Sigmoid colon (tissue), 7 donors: Measurements from ENCODE around the gene ASXL3. TPM values are rescaled to one million over a fixed set of nuclear protein-coding genes. Genes with fewer than 3 reads are reported as not detected.

Experiments
- DNase-seq: peaks from one replicate; pipeline ENCODE4 v3.0.0-alpha.2; 2019
- H3K27ac ChIP-seq, 4 donors: fragments of 200-600 bp; sonication (generic); one replicate each; pipeline ENCODE4 v1.5.1; 2016 to 2019; ENCODE audit warnings: mild to moderate bottlenecking in 1 of 4
- H3K27me3 ChIP-seq, 3 donors: fragments of 200-600 bp; sonication (generic); one replicate each; pipeline ENCODE4 v1.5.1; 2019; ENCODE audit warnings: mild to moderate bottlenecking in 1 of 3
- H3K36me3 ChIP-seq, 4 donors: fragments of 200-600 bp; sonication (generic); one replicate each; pipeline ENCODE4 v1.5.1; 2016 to 2019
- H3K4me1 ChIP-seq, 4 donors: fragments of 200-600 bp; sonication (generic); one replicate each; pipeline ENCODE4 v1.5.1; 2017 to 2019
- H3K4me3 ChIP-seq, 4 donors: fragments of 200-600 bp; sonication (generic); one replicate each; pipeline ENCODE4 v1.5.1; 2017 to 2019; ENCODE audit warnings: mild to moderate bottlenecking in 2 of 4, moderate library complexity in 1 of 4
- H3K9me3 ChIP-seq, 4 donors: fragments of 200-600 bp in 3 of 4; sonication (generic) in 3 of 4; one replicate each; pipeline versions ENCODE4 v1.5.1 to v1.6.1; 2013 to 2019
- EP300 ChIP-seq, 4 donors: sonication (generic); formaldehyde crosslinking; IDR thresholded peaks; one replicate each; pipeline ENCODE4 v1.6.1; 2017; ENCODE audit warnings: antibody characterized with exemption in 4 of 4
- POLR2A ChIP-seq, 2 donors: fragments of 450-650 bp; IDR thresholded peaks; one replicate each; pipeline ENCODE4 v1.6.1; 2016; ENCODE audit warnings: antibody characterized with exemption in 2 of 2, mild to moderate bottlenecking in 2 of 2, moderate library complexity in 2 of 2
- POLR2AphosphoS5 ChIP-seq, 4 donors: sonication (generic); formaldehyde crosslinking; IDR thresholded peaks; one replicate each; pipeline ENCODE4 v1.6.1; 2017; ENCODE audit warnings: antibody characterized with exemption in 4 of 4
- WGBS, 2 donors: extraction: QIAGEN DNeasy Blood & Tissue Kit; methylation state at CpG; one replicate each; pipeline ENCODE4 v1.1.7; 2013; 5-methylcytosine and 5-hydroxymethylcytosine counted together
- intact Hi-C: fragments of 100-400 bp; cut with DNase I; formaldehyde crosslinking; loops from one replicate; pipeline ENCODE4 v1.15.1; 2023
- polyA plus RNA-seq, 3 donors: library from polyadenylated mRNA; stranded (reverse); fragments of 200-250 nt; gene quantifications; one replicate each; pipeline ENCODE4 v1.2.3, GENCODE V29; 2013
- total RNA-seq, 4 donors: library from RNA; depleted of rRNA; stranded (reverse); fragments of >200 nt; gene quantifications; one replicate each; pipeline ENCODE4 v1.1.0, GENCODE V29; 2016
- TF ChIP-seq, protein P1 (sequence below), 4 experiments: fragments of 450-650 bp in 3 of 4; fragments of 200-600 bp in 1 of 4; IDR thresholded peaks; one replicate each; pipeline ENCODE4 v1.5.1; 2016 to 2019; ENCODE audit warnings: antibody characterized with exemption in 4 of 4, mild to moderate bottlenecking in 3 of 4, moderate library complexity in 2 of 4
- donor health status: healthy with polysubstance abuse.
- donor health status: Bipolar disorder and iron deficiency.
- donor health status: healthy.

ASXL3 gene
- total and polyA plus RNA-seq, 7 donors, result under 0.01 to 9.1 (median 3.6) TPM

- WGBS, 2 donors, result 82 to 85% methylated on average over 3 of the region's 3 CpGs
These were observed 34.6 kb downstream of the ASXL3 start for GRCh38 chr18:33612632-33613031.

DNA sequence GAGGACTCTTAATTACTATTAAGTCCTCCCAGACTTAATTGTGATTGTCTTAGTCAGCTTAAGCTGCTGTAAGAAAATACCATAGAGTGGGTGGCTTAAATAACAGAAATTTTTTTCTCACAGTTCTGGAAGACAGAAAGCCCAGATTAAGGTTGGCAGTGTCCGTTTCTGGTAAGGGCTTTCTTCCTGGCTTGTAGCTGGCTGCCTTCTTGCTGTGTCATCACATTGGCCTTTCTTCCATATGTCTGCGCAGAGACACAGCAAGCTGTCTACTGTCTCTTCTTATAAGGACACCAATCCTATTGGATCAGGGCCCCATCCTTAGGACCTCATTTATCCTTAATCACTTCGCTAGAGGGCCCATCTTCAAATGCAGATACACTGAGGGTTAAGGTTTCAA, 38.5 kb downstream of the ASXL3 start:
- Histone ChIP-seq H3K9me3 (no peaks in the 10 kb centered on the region), H3K27me3 (no peaks in the 10 kb centered on the region), H3K36me3 (no peaks in the 10 kb centered on the region), H3K4me3 (no peak overlapping the region), H3K27ac (no peak overlapping the region), H3K4me1 (peaks cover 0 to 4% (median 0%) of the 10 kb centered on the region in 4 donors)
- 88% methylated on average over 3 of the region's 3 CpGs for WGBS, 2 donors
- intact Hi-C loops, result no loop called here
- DNase-seq, result no peak
- TF ChIP-seq, protein P1, sequence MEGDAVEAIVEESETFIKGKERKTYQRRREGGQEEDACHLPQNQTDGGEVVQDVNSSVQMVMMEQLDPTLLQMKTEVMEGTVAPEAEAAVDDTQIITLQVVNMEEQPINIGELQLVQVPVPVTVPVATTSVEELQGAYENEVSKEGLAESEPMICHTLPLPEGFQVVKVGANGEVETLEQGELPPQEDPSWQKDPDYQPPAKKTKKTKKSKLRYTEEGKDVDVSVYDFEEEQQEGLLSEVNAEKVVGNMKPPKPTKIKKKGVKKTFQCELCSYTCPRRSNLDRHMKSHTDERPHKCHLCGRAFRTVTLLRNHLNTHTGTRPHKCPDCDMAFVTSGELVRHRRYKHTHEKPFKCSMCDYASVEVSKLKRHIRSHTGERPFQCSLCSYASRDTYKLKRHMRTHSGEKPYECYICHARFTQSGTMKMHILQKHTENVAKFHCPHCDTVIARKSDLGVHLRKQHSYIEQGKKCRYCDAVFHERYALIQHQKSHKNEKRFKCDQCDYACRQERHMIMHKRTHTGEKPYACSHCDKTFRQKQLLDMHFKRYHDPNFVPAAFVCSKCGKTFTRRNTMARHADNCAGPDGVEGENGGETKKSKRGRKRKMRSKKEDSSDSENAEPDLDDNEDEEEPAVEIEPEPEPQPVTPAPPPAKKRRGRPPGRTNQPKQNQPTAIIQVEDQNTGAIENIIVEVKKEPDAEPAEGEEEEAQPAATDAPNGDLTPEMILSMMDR (IDR thresholded peaks at IDR 0.05), result no peak
- TF ChIP-seq EP300 (IDR thresholded peaks at IDR 0.05) (no peak), POLR2A (IDR thresholded peaks at IDR 0.05) (no peak), POLR2AphosphoS5 (IDR thresholded peaks at IDR 0.05) (no peak)

More at GRCh38 chr18:33612632-33613031, 34.6 kb downstream of the ASXL3 start:
- intact Hi-C loops, result no loop called here
- Histone ChIP-seq H3K27me3 (no peaks in the 10 kb centered on the region), H3K36me3 (no peaks in the 10 kb centered on the region), H3K4me1 (peaks cover 0 to 4% (median 0%) of the 10 kb centered on the region in 4 donors), H3K4me3 (no peak overlapping the region), H3K9me3 (no peaks in the 10 kb centered on the region), H3K27ac (no peak overlapping the region)
- no peak for DNase-seq
- TF ChIP-seq EP300 (IDR thresholded peaks at IDR 0.05) (no peak), POLR2AphosphoS5 (IDR thresholded peaks at IDR 0.05) (no peak), POLR2A (IDR thresholded peaks at IDR 0.05) (no peak)
- TF ChIP-seq, protein P1 (IDR thresholded peaks at IDR 0.05), result no peak

DNA sequence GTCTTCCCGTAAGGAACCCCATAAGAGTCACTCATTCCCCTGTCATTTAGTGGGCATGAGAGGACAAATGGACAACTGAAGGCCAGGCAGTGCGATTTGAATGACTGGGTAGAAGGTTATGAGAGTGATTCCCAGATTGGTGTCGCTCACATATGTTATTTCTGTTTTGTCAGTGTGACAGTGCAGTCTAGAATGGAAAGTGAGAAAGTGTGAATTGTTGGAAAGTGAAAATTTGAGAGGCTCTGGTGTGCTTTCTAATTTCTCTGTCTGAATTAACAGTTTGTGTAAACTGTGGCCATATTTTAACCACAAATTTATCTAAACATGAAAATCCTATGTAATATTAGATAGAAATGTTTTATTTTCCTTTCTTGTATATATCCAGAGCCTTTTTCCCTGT, 49.1 kb downstream of the ASXL3 start:
- Histone ChIP-seq H3K9me3 (no peaks in the 10 kb centered on the region), H3K27me3 (no peaks in the 10 kb centered on the region), H3K4me3 (no peak overlapping the region), H3K4me1 (no peaks in the 10 kb centered on the region), H3K27ac (no peak overlapping the region), H3K36me3 (no peaks in the 10 kb centered on the region)
- no peak for DNase-seq
- intact Hi-C loops, result no loop called here
- WGBS, 2 donors, result 90 to 91% methylated on average over 3 of the region's 3 CpGs
- TF ChIP-seq POLR2AphosphoS5 (IDR thresholded peaks at IDR 0.05) (no peak), POLR2A (IDR thresholded peaks at IDR 0.05) (no peak), EP300 (IDR thresholded peaks at IDR 0.05) (no peak)
- TF ChIP-seq, protein P1 (IDR thresholded peaks at IDR 0.05), result no peak

GRCh38 chr18:33630476-33630875, 52.5 kb downstream of the ASXL3 start:
- no peak for DNase-seq
- Histone ChIP-seq H3K36me3 (no peaks in the 10 kb centered on the region), H3K9me3 (no peaks in the 10 kb centered on the region), H3K4me1 (no peaks in the 10 kb centered on the region), H3K4me3 (no peak overlapping the region), H3K27ac (no peak overlapping the region), H3K27me3 (no peaks in the 10 kb centered on the region)
- WGBS, 2 donors, result 85 to 88% methylated on average over 1 of the region's 1 CpG
- intact Hi-C loops, result no loop called here
- TF ChIP-seq, protein P1 (IDR thresholded peaks at IDR 0.05), result no peak
- TF ChIP-seq POLR2A (IDR thresholded peaks at IDR 0.05) (no peak), POLR2AphosphoS5 (IDR thresholded peaks at IDR 0.05) (no peak), EP300 (IDR thresholded peaks at IDR 0.05) (no peak)

DNA sequence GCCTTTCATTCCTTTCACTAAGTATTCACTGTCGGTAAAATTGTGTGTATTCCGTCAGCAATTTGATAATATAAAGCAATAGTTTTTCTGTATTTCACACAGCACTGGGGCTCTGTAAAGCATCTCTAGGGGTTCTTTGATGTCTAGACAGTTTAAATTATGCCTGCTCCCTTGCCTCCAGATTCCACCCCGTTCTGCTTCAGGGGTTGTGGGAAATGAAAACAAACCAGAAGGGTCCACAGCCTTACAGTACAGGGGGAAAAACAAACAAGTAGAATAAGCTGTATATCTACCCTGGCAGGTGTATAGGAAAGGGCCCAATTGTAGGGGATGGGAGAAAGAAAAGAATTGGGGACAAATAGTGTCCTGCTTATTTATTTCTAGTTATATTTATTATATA, 63.1 kb downstream of the ASXL3 start:
- Histone ChIP-seq H3K27ac (no peak overlapping the region), H3K9me3 (no peaks in the 10 kb centered on the region), H3K4me3 (no peak overlapping the region), H3K27me3 (no peaks in the 10 kb centered on the region), H3K36me3 (no peaks in the 10 kb centered on the region), H3K4me1 (no peaks in the 10 kb centered on the region)
- WGBS, 2 donors, result 82 to 92% methylated on average over 3 of the region's 3 CpGs
- DNase-seq, result no peak
- intact Hi-C loops, result no loop called here
- TF ChIP-seq POLR2A (IDR thresholded peaks at IDR 0.05) (no peak), POLR2AphosphoS5 (IDR thresholded peaks at IDR 0.05) (no peak), EP300 (IDR thresholded peaks at IDR 0.05) (no peak)
- TF ChIP-seq, protein P1 (IDR thresholded peaks at IDR 0.05), result no peak
